Measurements from ENCODE around the gene RNF223. TPM values are rescaled to one million over a fixed set of nuclear protein-coding genes. Genes with fewer than 3 reads are reported as not detected.

RNF223 gene
- total and polyA plus RNA-seq, 2 of the 13 experiments (the other 11 are each of a cell fraction or from before 2014, with no cell fraction given), result 0.03 TPM; not detected in 1

GRCh38 chr1:1080122-1080757 is 6.1 kb upstream of the RNF223 start (continued):
- TF ChIP-seq SNAPC4 (CRISPR knock-in tag; IDR thresholded peaks at IDR 0.05), result no peak
- TF ChIP-seq ZNF260 (CRISPR knock-in tag; IDR thresholded peaks at IDR 0.05; ENCODE audit: borderline replicate concordance, low read depth), result no peak
- no peak for TF ChIP-seq ZSCAN31 (CRISPR knock-in tag; IDR thresholded peaks at IDR 0.05; ENCODE audit: low read depth)
- TF ChIP-seq PAF1 (CRISPR knock-in tag; IDR thresholded peaks at IDR 0.05), result no peak
- TF ChIP-seq ZNF501 (CRISPR knock-in tag; IDR thresholded peaks at IDR 0.05), result peak; percentile 17; the same call in 1 of the 2 replicates
- no peak for TF ChIP-seq ETV6 (CRISPR knock-in tag; conservative IDR thresholded peaks at IDR 0.05)
- no peak for TF ChIP-seq MIER2 (CRISPR knock-in tag; IDR thresholded peaks at IDR 0.05)
- TF ChIP-seq ZNF121 (CRISPR knock-in tag; IDR thresholded peaks at IDR 0.05), result peak; percentile 39; the same call in 1 of the 2 replicates
- peak; percentile 58 for TF ChIP-seq AGO2 (optimal IDR thresholded peaks at IDR 0.05; ENCODE audit: low read depth, low read length)
- TF ChIP-seq HNF1B (CRISPR knock-in tag; IDR thresholded peaks at IDR 0.05), result no peak
- no peak for TF ChIP-seq ZNF138 (CRISPR knock-in tag; IDR thresholded peaks at IDR 0.05; ENCODE audit: low read depth)
- TF ChIP-seq PHF8 (CRISPR knock-in tag; IDR thresholded peaks at IDR 0.05), result 0 out of 2 replicates have a peak, but pooled peaks have one; percentile 16
- no peak for TF ChIP-seq LCORL (IDR thresholded peaks at IDR 0.05)
- peak; percentile 2; the same call in 1 of the 2 replicates for TF ChIP-seq LCORL (CRISPR knock-in tag; IDR thresholded peaks at IDR 0.05)
- peak; percentile 73 for TF ChIP-seq MNT (IDR thresholded peaks at IDR 0.05)
- TF ChIP-seq RFX3 (CRISPR knock-in tag; IDR thresholded peaks at IDR 0.05), result no peak
- no peak for TF ChIP-seq ZNF282 (IDR thresholded peaks at IDR 0.05; ENCODE audit: partially characterized antibody)
- peak; percentile 25; the same call in 1 of the 2 replicates for TF ChIP-seq RFXAP (CRISPR knock-in tag; IDR thresholded peaks at IDR 0.05; ENCODE audit: borderline replicate concordance)
- TF ChIP-seq ZNF274 (CRISPR knock-in tag; IDR thresholded peaks at IDR 0.05), result no peak
- TF ChIP-seq ZNF7 (CRISPR knock-in tag; IDR thresholded peaks at IDR 0.05), result peak; percentile 46
- TF ChIP-seq MAF1 (CRISPR knock-in tag; IDR thresholded peaks at IDR 0.05; ENCODE audit: borderline replicate concordance), result no peak

Data from HepG2 (cell line).